ENCODE results near the gene REX1BD.

The REX1BD gene

GRCh38 chr19:18616023-18616422 lies 27.4 kb downstream of the REX1BD start:
- DNase-seq, result no peak

- no peak for DNase-seq
These were observed 29.0 kb downstream of the REX1BD start for GRCh38 chr19:18617562-18617961.

GRCh38 chr19:18618236-18618635 lies 29.6 kb downstream of the REX1BD start:
- DNase-seq, result no peak

- no peak for DNase-seq
These were observed 31.7 kb downstream of the REX1BD start for GRCh38 chr19:18620311-18620710.

GRCh38 chr19:18620902-18621301 lies 32.3 kb downstream of the REX1BD start:
- DNase-seq, result no peak

GRCh38 chr19:18626906-18627305 lies 38.3 kb downstream of the REX1BD start:
- DNase-seq, result no peak

- DNase-seq, result no peak
These were observed 40.8 kb downstream of the REX1BD start for GRCh38 chr19:18629166-18630088.

GRCh38 chr19:18633321-18633720 lies 44.7 kb downstream of the REX1BD start:
- DNase-seq, result no peak

- DNase-seq, result peak in 1 of 6 experiments; percentile 15
These were observed 46.2 kb downstream of the REX1BD start for GRCh38 chr19:18634612-18635297.

GRCh38 chr19:18635831-18636182 lies 47.2 kb downstream of the REX1BD start:
- DNase-seq, result no peak

GRCh38 chr19:18636183-18636968 lies 47.8 kb downstream of the REX1BD start:
- peak; percentile 97 to 99 (median 99) for DNase-seq

GRCh38 chr19:18636969-18637629 lies 48.5 kb downstream of the REX1BD start, which contains the start of gene KLHL26:
Gene KLHL26 (plus strand): TSS chr19:18637028. CDS start chr19:18637055, 27 bp downstream.
- peak in 1 of 6 experiments; percentile 29 for DNase-seq

- no peak for DNase-seq
These were observed 49.4 kb downstream of the REX1BD start for GRCh38 chr19:18637673-18638630.

GRCh38 chr19:18639706-18640243 lies 51.2 kb downstream of the REX1BD start:
- DNase-seq, result no peak

Data from stimulated activated naive CD4-positive, alpha-beta T cell (primary cell).